Naive thymus-derived CD4-positive, alpha-beta T cell (primary cell): ENCODE results near the gene KIF17. TPM values are rescaled to one million over a fixed set of nuclear protein-coding genes. Genes with fewer than 3 reads are reported as not detected.

Source experiments
- ATAC-seq: fragments of 150-1000 bp; cut with Tn5 transposase; 2 replicates; pipeline ENCODE4 v1.10.0; 2021; ENCODE audit warnings: mild to moderate bottlenecking, moderate library complexity
- CTCF ChIA-PET: fragments of 350-600 bp; sonication (Branson Sonifier 250); formaldehyde crosslinking; loops from one replicate; lab custom pipeline; 2021; ENCODE audit warnings: antibody characterized with exemption; lab: Charles Lee
- POLR2A ChIA-PET: fragments of 350-600 bp; sonication (Branson Sonifier 250); formaldehyde crosslinking; loops from one replicate; lab custom pipeline; 2021; ENCODE audit warnings: antibody characterized with exemption, inconsistent platforms; lab: Charles Lee
- DNase-seq, 9 donors: peaks; one replicate each; pipeline versions ENCODE4 v3.0.0 to v3.0.0-alpha.2; 2020 to 2022; ENCODE audit warnings: mixed read lengths in 1 of 9
- H3K27ac ChIP-seq: one replicate; pipeline ENCODE4 v1.7.0; 2013; ENCODE audit warnings: mild to moderate bottlenecking, low read depth, low read length, moderate library complexity
- H3K27me3 ChIP-seq, 2 donors: one replicate each; pipeline ENCODE4 v1.7.0; 2013; ENCODE audit warnings: low read length in 2 of 2, mild to moderate bottlenecking in 2 of 2, moderate library complexity in 2 of 2; ENCODE audit not compliant: control insufficient read depth in 2 of 2, insufficient read depth in 2 of 2
- H3K36me3 ChIP-seq, 3 experiments: 1 replicate in 2 of 3; 2 replicates in 1 of 3; pipeline ENCODE4 v1.7.0; 2013; ENCODE audit warnings: low read length in 3 of 3, mild to moderate bottlenecking in 3 of 3, moderate library complexity in 1 of 3; ENCODE audit not compliant: insufficient read depth in 3 of 3, control insufficient read depth in 2 of 3
- H3K4me1 ChIP-seq, 2 donors: one replicate each; pipeline ENCODE4 v1.7.0; 2013; ENCODE audit warnings: low read length in 2 of 2, mild to moderate bottlenecking in 2 of 2, moderate library complexity in 1 of 2; ENCODE audit not compliant: control insufficient read depth in 2 of 2, insufficient read depth in 2 of 2
- H3K4me3 ChIP-seq: 2 replicates; pipeline ENCODE4 v1.7.0; 2013; ENCODE audit warnings: mild to moderate bottlenecking, low read length
- H3K9me3 ChIP-seq, 3 experiments: 1 replicate in 2 of 3; 2 replicates in 1 of 3; pipeline ENCODE4 v1.7.0; 2013; ENCODE audit warnings: low read length in 3 of 3; ENCODE audit not compliant: control insufficient read depth in 2 of 3
- H3K27ac Mint-ChIP-seq, 9 donors: one replicate each; pipeline ENCODE4 v1.8.0; 2020 to 2022; ENCODE audit warnings: mixed read lengths in 9 of 9, mild to moderate bottlenecking in 8 of 9, moderate library complexity in 5 of 9, inconsistent platforms in 2 of 9
- H3K27me3 Mint-ChIP-seq, 5 donors: one replicate each; pipeline ENCODE4 v1.8.0; 2021 to 2022; ENCODE audit warnings: mixed read lengths in 5 of 5, mild to moderate bottlenecking in 1 of 5
- H3K36me3 Mint-ChIP-seq, 5 donors: one replicate each; pipeline ENCODE4 v1.8.0; 2020 to 2022; ENCODE audit warnings: mixed read lengths in 5 of 5, mild to moderate bottlenecking in 3 of 5, inconsistent platforms in 1 of 5
- H3K4me1 Mint-ChIP-seq, 7 donors: one replicate each; pipeline ENCODE4 v1.8.0; 2020 to 2022; ENCODE audit warnings: mixed read lengths in 7 of 7, mild to moderate bottlenecking in 3 of 7, inconsistent platforms in 1 of 7
- H3K4me3 Mint-ChIP-seq, 10 donors: one replicate each; pipeline ENCODE4 v1.8.0; 2020 to 2022; ENCODE audit warnings: mild to moderate bottlenecking in 10 of 10, mixed read lengths in 10 of 10, moderate library complexity in 6 of 10, inconsistent platforms in 2 of 10
- H3K9me3 Mint-ChIP-seq, 11 donors: one replicate each; pipeline ENCODE4 v1.8.0; 2020 to 2022; ENCODE audit warnings: mixed read lengths in 11 of 11, mild to moderate bottlenecking in 4 of 11, inconsistent platforms in 1 of 11, moderate library complexity in 1 of 11
- intact Hi-C, 2 donors: fragments of 100-400 bp; cut with micrococcal nuclease; formaldehyde crosslinking; loops; one replicate each; pipeline ENCODE4 v1.15.1; 2023
- polyA plus RNA-seq, 2 donors: library from polyadenylated mRNA; unstranded; fragments of 300-500 nt; fragmentation: Illumina TruSeq; gene quantifications; one replicate each; pipeline ENCODE4 v1.2.3, GENCODE V29; 2021
- total RNA-seq, 6 experiments: library from RNA in 5 of 6; stranded (reverse) in 5 of 6; gene quantifications; 1 replicate in 5 of 6; 2 replicates in 1 of 6; pipeline ENCODE4 v1.2.3 and lab custom pipeline; 2021 to 2026

KIF17 gene
- total and polyA plus RNA-seq, 7 experiments from 2014 or later: not detected

GRCh38 chr1:20685741-20686140, 32.1 kb downstream of the KIF17 start:
- intact Hi-C loops: no loop called here
- no peak overlapping the region for H3K4me3 ChIP-seq
- ChIA-PET CTCF (interaction anchor here (0.6 kb wide), 1 partner anchor 509 kb away, joined by 8 read pairs; no protein-coding TSS in a partner anchor), POLR2A (no interaction called here)
- H3K9me3 Mint-ChIP-seq: no peaks in the 10 kb centered on the region
- ATAC-seq: no peak
- H3K27ac ChIP-seq: no peak overlapping the region
- H3K4me1 Mint-ChIP-seq: peaks cover 0 to 4% (median 0%) of the 10 kb centered on the region in 7 donors
- peaks cover 0 to 39% (median 8%) of the 10 kb centered on the region in 5 donors for H3K27me3 Mint-ChIP-seq
- DNase-seq: no peak
- H3K4me3 Mint-ChIP-seq: no peak overlapping the region
- H3K36me3 Mint-ChIP-seq: no peaks in the 10 kb centered on the region
- no peaks in the 10 kb centered on the region for H3K4me1 ChIP-seq
- no peak overlapping the region for H3K27ac Mint-ChIP-seq
- H3K9me3 ChIP-seq: no peaks in the 10 kb centered on the region
- H3K27me3 ChIP-seq: no peaks in the 10 kb centered on the region
- no peaks in the 10 kb centered on the region for H3K36me3 ChIP-seq

- H3K27me3 Mint-ChIP-seq: peaks cover 0 to 44% (median 8%) of the 10 kb centered on the region in 5 donors
- intact Hi-C loops: no loop called here
- Histone ChIP-seq H3K4me1 (no peaks in the 10 kb centered on the region), H3K27me3 (no peaks in the 10 kb centered on the region), H3K36me3 (no peaks in the 10 kb centered on the region), H3K4me3 (no peak overlapping the region), H3K27ac (no peak overlapping the region), H3K9me3 (no peaks in the 10 kb centered on the region)
- ChIA-PET POLR2A (no interaction called here), CTCF (no interaction called here)
- peaks cover 0 to 4% (median 0%) of the 10 kb centered on the region in 7 donors for H3K4me1 Mint-ChIP-seq
- no peak overlapping the region for H3K27ac Mint-ChIP-seq
- no peak for DNase-seq
- no peaks in the 10 kb centered on the region for H3K36me3 Mint-ChIP-seq
- no peak overlapping the region for H3K4me3 Mint-ChIP-seq
- H3K9me3 Mint-ChIP-seq: no peaks in the 10 kb centered on the region
- ATAC-seq: no peak
Observed at GRCh38 chr1:20685099-20685662, 32.6 kb downstream of the KIF17 start.

DNA sequence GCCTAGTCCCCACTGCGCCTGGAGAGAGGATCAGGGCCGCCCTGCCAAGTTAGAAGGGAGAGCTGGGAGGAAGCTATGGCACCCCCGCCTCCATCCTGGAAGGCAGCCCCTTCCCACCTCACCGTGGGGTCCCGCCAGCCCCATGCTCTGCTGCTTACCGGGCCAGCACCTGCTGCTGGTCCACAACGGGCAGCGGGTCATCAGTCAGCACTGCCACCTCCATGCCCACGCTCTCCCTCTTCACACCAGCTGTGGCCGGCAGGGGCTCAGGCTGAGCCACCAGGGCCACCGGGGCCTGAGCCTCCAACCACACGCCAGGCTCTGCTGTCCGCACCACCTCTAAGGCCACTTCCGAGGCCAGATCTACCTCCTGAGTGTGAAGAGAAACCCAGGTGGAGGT, 33.2 kb downstream of the KIF17 start:
- no peaks in the 10 kb centered on the region for H3K9me3 ChIP-seq
- intact Hi-C loops: no loop called here
- ChIA-PET CTCF (no interaction called here), POLR2A (no interaction called here)
- H3K27ac ChIP-seq: no peak overlapping the region
- peaks cover 0 to 4% (median 0%) of the 10 kb centered on the region in 7 donors for H3K4me1 Mint-ChIP-seq
- no peaks in the 10 kb centered on the region for H3K36me3 ChIP-seq
- no peak overlapping the region for H3K4me3 ChIP-seq
- ATAC-seq: no peak
- no peaks in the 10 kb centered on the region for H3K27me3 ChIP-seq
- H3K36me3 Mint-ChIP-seq: no peaks in the 10 kb centered on the region
- no peaks in the 10 kb centered on the region for H3K9me3 Mint-ChIP-seq
- H3K4me3 Mint-ChIP-seq: no peak overlapping the region
- DNase-seq: no peak
- H3K27me3 Mint-ChIP-seq: peaks cover 0 to 48% (median 8%) of the 10 kb centered on the region in 5 donors
- H3K27ac Mint-ChIP-seq: no peak overlapping the region
- H3K4me1 ChIP-seq: no peaks in the 10 kb centered on the region

GRCh38 chr1:20684050-20684620, 33.7 kb downstream of the KIF17 start:
- CTCF ChIA-PET: no interaction called here
- Mint-ChIP-seq H3K4me1 (peaks cover 0 to 6% (median 0%) of the 10 kb centered on the region in 7 donors), H3K27me3 (peaks cover 0 to 53% (median 8%) of the 10 kb centered on the region in 5 donors)

DNA sequence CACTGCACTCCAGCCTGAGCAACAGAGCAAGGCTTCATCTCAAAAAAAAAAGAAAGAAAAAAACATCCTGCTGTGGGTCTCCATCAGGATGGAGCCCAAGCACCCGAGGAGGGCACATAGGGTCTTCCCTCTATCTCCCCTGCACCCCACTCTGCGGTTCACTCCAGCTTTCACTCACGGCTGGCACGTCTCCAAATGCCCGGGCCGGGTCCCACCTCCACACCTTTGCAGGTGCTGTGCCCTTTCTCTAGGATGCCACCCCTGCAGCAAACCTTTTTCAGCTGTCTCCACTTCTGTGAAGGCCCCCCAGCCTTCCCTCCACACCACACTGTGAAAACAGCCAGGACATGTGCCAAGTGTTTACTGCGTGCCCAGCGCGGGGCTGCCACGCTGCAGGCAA, 34.2 kb downstream of the KIF17 start:
- H3K27ac Mint-ChIP-seq: no peak overlapping the region
- peaks cover 0 to 10% (median 3%) of the 10 kb centered on the region in 7 donors for H3K4me1 Mint-ChIP-seq
- no peak overlapping the region for H3K4me3 ChIP-seq
- CTCF ChIA-PET: no interaction called here
- no peaks in the 10 kb centered on the region for H3K4me1 ChIP-seq
- ATAC-seq (no peak), DNase-seq (no peak)
- intact Hi-C loops: no loop called here
- H3K36me3 ChIP-seq: no peaks in the 10 kb centered on the region
- H3K27ac ChIP-seq: no peak overlapping the region
- H3K36me3 Mint-ChIP-seq: no peaks in the 10 kb centered on the region
- peaks cover 0 to 57% (median 8%) of the 10 kb centered on the region in 5 donors for H3K27me3 Mint-ChIP-seq
- H3K9me3 Mint-ChIP-seq: no peaks in the 10 kb centered on the region
- H3K27me3 ChIP-seq: no peaks in the 10 kb centered on the region
- POLR2A ChIA-PET: no interaction called here
- peak overlapping the region in 1 of 10 donors; percentile 53 for H3K4me3 Mint-ChIP-seq
- no peaks in the 10 kb centered on the region for H3K9me3 ChIP-seq

More at GRCh38 chr1:20684050-20684620, 33.7 kb downstream of the KIF17 start:
- Histone ChIP-seq H3K9me3 (no peaks in the 10 kb centered on the region), H3K36me3 (no peaks in the 10 kb centered on the region), H3K27me3 (no peaks in the 10 kb centered on the region), H3K4me1 (no peaks in the 10 kb centered on the region), H3K27ac (no peak overlapping the region), H3K4me3 (no peak overlapping the region)
- H3K36me3 Mint-ChIP-seq: no peaks in the 10 kb centered on the region
- intact Hi-C loops: no loop called here
- H3K27ac Mint-ChIP-seq: no peak overlapping the region
- DNase-seq (no peak), ATAC-seq (no peak)
- no peak overlapping the region for H3K4me3 Mint-ChIP-seq
- H3K9me3 Mint-ChIP-seq: no peaks in the 10 kb centered on the region
- POLR2A ChIA-PET: no interaction called here

DNA sequence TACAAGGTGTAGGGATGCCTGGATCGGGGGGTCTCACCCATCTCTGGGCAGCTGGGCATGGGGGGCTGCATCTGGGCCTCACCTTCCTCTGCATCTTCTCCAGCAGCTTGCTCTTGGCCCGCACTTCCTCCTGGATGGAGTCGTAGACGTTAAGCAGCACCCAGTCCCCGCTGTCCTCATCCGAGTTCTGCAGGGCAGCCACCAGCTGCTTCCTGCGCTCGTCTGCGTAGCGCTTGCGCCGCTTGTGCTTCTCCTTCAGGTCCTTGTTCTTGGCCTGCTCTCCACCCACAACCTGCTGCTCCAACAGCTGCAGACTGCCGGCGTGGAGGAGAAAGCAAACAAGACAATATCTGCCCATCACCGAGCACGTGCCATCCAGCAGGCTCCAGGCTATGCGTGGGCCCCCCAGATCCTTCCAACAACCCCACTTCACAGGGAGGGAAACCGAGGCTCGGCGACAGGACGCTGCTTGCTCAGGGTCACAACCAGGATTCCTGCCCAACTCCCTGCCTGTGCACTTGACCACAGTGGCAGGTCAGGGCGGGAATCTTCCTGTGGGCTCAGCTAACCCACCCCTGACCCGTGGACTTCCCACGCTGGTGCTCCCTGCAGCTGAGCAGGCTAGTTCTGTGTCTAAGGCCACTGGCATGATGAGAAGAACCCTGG, 35.1 kb downstream of the KIF17 start:
- Mint-ChIP-seq H3K27ac (no peak overlapping the region), H3K27me3 (peaks cover 0 to 61% (median 8%) of the 10 kb centered on the region in 5 donors), H3K4me3 (no peak overlapping the region), H3K9me3 (peaks cover 0 to 4% (median 2%) of the 10 kb centered on the region in 11 donors), H3K36me3 (peaks cover 0 to 3% (median 2%) of the 10 kb centered on the region in 5 donors), H3K4me1 (peaks cover 4 to 14% (median 7%) of the 10 kb centered on the region in 7 donors)
- H3K4me3 ChIP-seq: no peak overlapping the region
- no peaks in the 10 kb centered on the region for H3K9me3 ChIP-seq
- ATAC-seq (peak; percentile 56), DNase-seq (no peak)
- no peaks in the 10 kb centered on the region for H3K4me1 ChIP-seq
- H3K36me3 ChIP-seq: no peaks in the 10 kb centered on the region
- H3K27me3 ChIP-seq: no peaks in the 10 kb centered on the region
- ChIA-PET CTCF (no interaction called here), POLR2A (no interaction called here)
- intact Hi-C loops: no loop called here
- no peak overlapping the region for H3K27ac ChIP-seq
